HepG2 (cell line): ENCODE measurements around the gene PTPRCAP. TPM values are rescaled to one million over a fixed set of nuclear protein-coding genes. Genes with fewer than 3 reads are reported as not detected.

Experiments
- CCDC6 ChIP-seq: sonication (generic); formaldehyde crosslinking; IDR thresholded peaks from 2 replicates; pipeline ENCODE4 v1.8.1; 2022; ENCODE audit warnings: mild to moderate bottlenecking, missing genetic modification reagents, moderate library complexity
- ELF4 ChIP-seq: sonication (generic); formaldehyde crosslinking; IDR thresholded peaks from 2 replicates; pipeline ENCODE4 v1.5.0; 2020; ENCODE audit warnings: missing genetic modification reagents, mild to moderate bottlenecking, moderate library complexity, borderline replicate concordance
- FOXK1 ChIP-seq: sonication (generic); formaldehyde crosslinking; IDR thresholded peaks from 2 replicates; pipeline ENCODE4 v1.4.0; 2020; ENCODE audit warnings: low read depth, missing genetic modification reagents, borderline replicate concordance
- FOXO1 ChIP-seq: sonication (generic); formaldehyde crosslinking; IDR thresholded peaks from 2 replicates; pipeline ENCODE4 v1.4.0; 2020; ENCODE audit warnings: missing genetic modification reagents
- GABPB1 ChIP-seq: IDR thresholded peaks from 2 replicates; pipeline ENCODE4 v1.6.1; 2016; ENCODE audit warnings: mild to moderate bottlenecking, missing genetic modification reagents, moderate library complexity, missing compliant biosample characterization
- HDAC2 ChIP-seq: sonication (generic); formaldehyde crosslinking; IDR thresholded peaks from 2 replicates; pipeline ENCODE4 v1.4.0; 2020; ENCODE audit warnings: missing genetic modification reagents
- HMGXB4 ChIP-seq, 2 experiments: sonication (generic) in 1 of 2; formaldehyde crosslinking in 1 of 2; IDR thresholded peaks; 2 replicates each; pipeline versions ENCODE4 v1.4.0 to v1.6.1; 2018 to 2020; ENCODE audit warnings: missing genetic modification reagents in 2 of 2, borderline replicate concordance in 1 of 2, low read depth in 1 of 2, mild to moderate bottlenecking in 1 of 2, missing biosample characterization in 1 of 2
- KLF12 ChIP-seq: sonication (generic); formaldehyde crosslinking; IDR thresholded peaks from 2 replicates; pipeline ENCODE4 v1.4.0; 2020; ENCODE audit warnings: missing genetic modification reagents, borderline replicate concordance
- MAZ ChIP-seq, 2 experiments: sonication (generic) in 1 of 2; formaldehyde crosslinking in 1 of 2; IDR thresholded peaks; 2 replicates each; pipeline versions ENCODE4 v1.5.0 to v1.6.1; 2012 to 2020; ENCODE audit warnings: low read depth in 2 of 2, mild to moderate bottlenecking in 2 of 2, borderline replicate concordance in 1 of 2, improper control_type of control experiment in 1 of 2, low read length in 1 of 2, missing genetic modification reagents in 1 of 2, moderate library complexity in 1 of 2
- NFIB ChIP-seq: sonication (generic); formaldehyde crosslinking; IDR thresholded peaks from 2 replicates; pipeline ENCODE4 v1.9.0; 2021; ENCODE audit warnings: missing genetic modification reagents, mild to moderate bottlenecking, borderline replicate concordance
- POLR2AphosphoS2 ChIP-seq: IDR thresholded peaks from 2 replicates; pipeline ENCODE4 v1.6.1; 2011; ENCODE audit warnings: low read depth, low read length, improper control_type of control experiment
- PPARG ChIP-seq: conservative IDR thresholded peaks from 2 replicates; pipeline ENCODE4 v1.6.1; 2016; ENCODE audit warnings: missing biosample characterization, missing genetic modification reagents
- SALL1 ChIP-seq: sonication (generic); formaldehyde crosslinking; IDR thresholded peaks from 2 replicates; pipeline ENCODE4 v1.8.0; 2022; ENCODE audit warnings: mild to moderate bottlenecking, missing genetic modification reagents
- SMAD3 ChIP-seq: sonication (generic); formaldehyde crosslinking; IDR thresholded peaks from 2 replicates; pipeline ENCODE4 v1.4.0; 2020; ENCODE audit warnings: missing genetic modification reagents
- SMC3 ChIP-seq: IDR thresholded peaks from 2 replicates; pipeline ENCODE4 v1.6.1; 2011; ENCODE audit warnings: low read length, improper control_type of control experiment
- SP1 ChIP-seq, 2 experiments: fragments of 450-650 bp in 1 of 2; sonication (generic) in 1 of 2; formaldehyde crosslinking in 1 of 2; IDR thresholded peaks; 2 replicates each; pipeline versions ENCODE4 v1.4.0 to v1.6.1; 2016 to 2020; ENCODE audit warnings: missing genetic modification reagents in 1 of 2
- SP4 ChIP-seq: sonication (generic); formaldehyde crosslinking; IDR thresholded peaks from 2 replicates; pipeline ENCODE4 v1.8.1; 2023; ENCODE audit warnings: mild to moderate bottlenecking, missing genetic modification reagents
- SRSF1 ChIP-seq: fragments of 200-400 bp; formaldehyde crosslinking; optimal IDR thresholded peaks from 2 replicates; pipeline ENCODE3; 2017; ENCODE audit warnings: mild to moderate bottlenecking, low read depth, low read length, moderate library complexity
- STAG1 ChIP-seq: sonication (generic); formaldehyde crosslinking; IDR thresholded peaks from 2 replicates; pipeline ENCODE4 v1.4.0; 2020; ENCODE audit warnings: missing genetic modification reagents
- TGIF2 ChIP-seq: IDR thresholded peaks from 2 replicates; pipeline ENCODE4 v1.6.1; 2016; ENCODE audit warnings: control low read depth, missing compliant biosample characterization
- THAP7 ChIP-seq: sonication (generic); formaldehyde crosslinking; IDR thresholded peaks from 2 replicates; pipeline ENCODE4 v1.8.1; 2023; ENCODE audit warnings: mild to moderate bottlenecking, missing genetic modification reagents
- YY1 ChIP-seq: IDR thresholded peaks from 2 replicates; pipeline ENCODE4 v1.6.1; 2011; ENCODE audit warnings: low read length, low read depth, moderate library complexity, mild to moderate bottlenecking; ENCODE audit not compliant: insufficient read depth, insufficient replicate concordance
- ZBTB7B ChIP-seq: sonication (generic); formaldehyde crosslinking; IDR thresholded peaks from 2 replicates; pipeline ENCODE4 v1.4.0; 2020; ENCODE audit warnings: missing genetic modification reagents
- ZNF652 ChIP-seq: IDR thresholded peaks from 2 replicates; pipeline ENCODE4 v1.6.1; 2016; ENCODE audit warnings: low read depth, borderline replicate concordance
- ZSCAN21 ChIP-seq: sonication (generic); formaldehyde crosslinking; IDR thresholded peaks from 2 replicates; pipeline ENCODE4 v1.8.0; 2022; ENCODE audit warnings: mild to moderate bottlenecking, missing genetic modification reagents, moderate library complexity, borderline replicate concordance
- ZZZ3 ChIP-seq: sonication (generic); formaldehyde crosslinking; IDR thresholded peaks from 2 replicates; pipeline ENCODE4 v1.4.0; 2020; ENCODE audit warnings: missing genetic modification reagents, mild to moderate bottlenecking, borderline replicate concordance
- polyA plus RNA-seq, 8 experiments: library from polyadenylated mRNA; depleted of rRNA in 3 of 8; stranded (reverse) in 7 of 8; unstranded in 1 of 8; fragments of >200 nt; fragmentation: Illumina TruSeq in 4 of 8; extraction: Trizol in 4 of 8; gene quantifications; 2 replicates each; pipeline versions ENCODE4 v1.2.1 to v1.2.3, GENCODE V29; 2011 to 2016; ENCODE audit warnings: low read depth in 4 of 8, missing spikeins in 1 of 8, mixed read lengths in 1 of 8; ENCODE audit not compliant: insufficient read depth in 1 of 8
- total RNA-seq, 5 experiments: library from RNA; depleted of rRNA; stranded (reverse); fragments of >200 nt; fragmentation: Illumina TruSeq; extraction: Trizol; gene quantifications; 2 replicates each; pipeline ENCODE4 v1.2.3, GENCODE V29; 2016; ENCODE audit warnings: low read depth in 1 of 5

Gene PTPRCAP
- total and polyA plus RNA-seq, 2 of the 13 experiments (the other 11 are each of a cell fraction or from before 2014, with no cell fraction given), result 0.60 to 0.70 TPM

- TF ChIP-seq HMGXB4 (CRISPR knock-in tag; IDR thresholded peaks at IDR 0.05; ENCODE audit: borderline replicate concordance in 1 of 2, low read depth in 1 of 2) (peak in 1 of 2 experiments; percentile 67; a peak in 3 of 4 replicates), FOXO1 (CRISPR knock-in tag) (peak; percentile 24; the same call in 1 of the 2 replicates), THAP7 (CRISPR knock-in tag) (0 out of 2 replicates have a peak, but pooled peaks have one; percentile 31), SMAD3 (no peak), HDAC2 (0 out of 2 replicates have a peak, but pooled peaks have one; percentile 44), NFIB (CRISPR knock-in tag) (no peak), SRSF1 (peak; percentile 70), ELF4 (0 out of 2 replicates have a peak, but pooled peaks have one; percentile 14), FOXK1 (CRISPR knock-in tag) (0 out of 2 replicates have a peak, but pooled peaks have one; percentile 16), ZNF652 (CRISPR knock-in tag) (0 out of 2 replicates have a peak, but pooled peaks have one; percentile 58), POLR2AphosphoS2 (no peak), ZZZ3 (CRISPR knock-in tag) (no peak), PPARG (no peak), SP1 (IDR thresholded peaks at IDR 0.05) (no peak), SP1 (CRISPR knock-in tag; IDR thresholded peaks at IDR 0.05) (peak; percentile 81), ZSCAN21 (CRISPR knock-in tag) (peak; percentile 66; the same call in 1 of the 2 replicates), MAZ (IDR thresholded peaks at IDR 0.05; ENCODE audit: borderline replicate concordance, low read depth, low read length) (peak; percentile 74), MAZ (CRISPR knock-in tag; IDR thresholded peaks at IDR 0.05; ENCODE audit: low read depth) (peak; percentile 84), SP4 (CRISPR knock-in tag) (peak; percentile 81), STAG1 (CRISPR knock-in tag) (peak; percentile 46; the same call in 1 of the 2 replicates), TGIF2 (CRISPR knock-in tag) (0 out of 2 replicates have a peak, but pooled peaks have one; percentile 22), KLF12 (CRISPR knock-in tag) (peak; percentile 44; the same call in 1 of the 2 replicates), SMC3 (no peak), SALL1 (CRISPR knock-in tag) (peak; percentile 12; the same call in 1 of the 2 replicates), YY1 (peak; percentile 88), GABPB1 (peak; percentile 85), ZBTB7B (no peak), CCDC6 (CRISPR knock-in tag) (0 out of 2 replicates have a peak, but pooled peaks have one; percentile 53)
Observed at GRCh38 chr11:67401495-67402191, 35.8 kb downstream of the PTPRCAP start, which contains the start of gene PPP1CA (continued).
